Measurements from ENCODE around the gene NF1.
"Not testable (repeated sequence)": the region's sequence is repeated elsewhere in the genome, so short reads cannot be mapped to it uniquely, and the experiment has no call there.

NF1 gene

DNA sequence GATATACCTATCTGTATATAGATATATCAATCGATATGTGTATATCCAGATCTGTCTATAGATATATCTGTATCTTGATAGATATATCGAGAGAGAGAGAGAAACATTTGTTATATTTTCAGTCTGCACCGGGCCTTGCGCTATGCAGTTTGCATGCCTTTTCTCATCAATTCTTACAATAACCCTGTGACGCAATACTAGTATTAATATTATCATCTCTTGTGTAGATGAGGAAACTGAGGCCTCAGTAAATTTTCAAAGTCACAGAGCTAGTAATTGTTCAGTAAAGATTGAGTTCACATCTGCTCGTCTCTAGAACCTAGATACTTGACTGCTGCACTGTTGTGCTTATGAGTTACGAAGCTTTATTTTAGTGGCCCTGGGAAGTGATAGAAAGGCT is 77.6 kb downstream of the NF1 start:
- Mint-ChIP-seq H3K27ac (no peak overlapping the region), H3K4me1 (no peaks in the 10 kb centered on the region), H3K36me3 (ENCODE audit: low read depth) (peaks cover 59% of the 10 kb centered on the region), H3K27me3 (ENCODE audit: low read depth) (no peaks in the 10 kb centered on the region), H3K4me3 (no peak overlapping the region), H3K9me3 (peaks cover 3% of the 10 kb centered on the region)
- TF ChIP-seq, protein P1, sequence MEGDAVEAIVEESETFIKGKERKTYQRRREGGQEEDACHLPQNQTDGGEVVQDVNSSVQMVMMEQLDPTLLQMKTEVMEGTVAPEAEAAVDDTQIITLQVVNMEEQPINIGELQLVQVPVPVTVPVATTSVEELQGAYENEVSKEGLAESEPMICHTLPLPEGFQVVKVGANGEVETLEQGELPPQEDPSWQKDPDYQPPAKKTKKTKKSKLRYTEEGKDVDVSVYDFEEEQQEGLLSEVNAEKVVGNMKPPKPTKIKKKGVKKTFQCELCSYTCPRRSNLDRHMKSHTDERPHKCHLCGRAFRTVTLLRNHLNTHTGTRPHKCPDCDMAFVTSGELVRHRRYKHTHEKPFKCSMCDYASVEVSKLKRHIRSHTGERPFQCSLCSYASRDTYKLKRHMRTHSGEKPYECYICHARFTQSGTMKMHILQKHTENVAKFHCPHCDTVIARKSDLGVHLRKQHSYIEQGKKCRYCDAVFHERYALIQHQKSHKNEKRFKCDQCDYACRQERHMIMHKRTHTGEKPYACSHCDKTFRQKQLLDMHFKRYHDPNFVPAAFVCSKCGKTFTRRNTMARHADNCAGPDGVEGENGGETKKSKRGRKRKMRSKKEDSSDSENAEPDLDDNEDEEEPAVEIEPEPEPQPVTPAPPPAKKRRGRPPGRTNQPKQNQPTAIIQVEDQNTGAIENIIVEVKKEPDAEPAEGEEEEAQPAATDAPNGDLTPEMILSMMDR (IDR thresholded peaks at IDR 0.05; ENCODE audit: unreplicated experiment in 3 of 3): no peak

DNA sequence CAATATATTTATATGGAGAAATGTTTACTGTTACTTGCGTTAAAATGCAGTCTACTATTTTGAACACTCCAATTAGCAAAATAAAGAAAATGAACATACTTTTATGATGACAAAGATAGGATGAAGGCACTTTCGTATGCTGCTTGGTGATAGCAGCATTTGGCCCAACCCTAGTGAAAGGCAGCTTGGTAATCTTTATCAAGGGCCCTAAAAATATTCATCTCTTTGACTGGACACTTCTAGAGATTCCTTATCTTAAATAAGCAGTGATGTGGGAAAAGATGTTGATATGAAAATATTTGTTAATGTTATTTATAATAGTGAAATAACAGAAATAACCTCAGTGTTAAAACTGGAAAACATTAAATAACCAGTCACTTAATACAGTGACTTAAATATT is 79.4 kb downstream of the NF1 start:
- no peaks in the 10 kb centered on the region for H3K4me1 Mint-ChIP-seq
- H3K4me3 Mint-ChIP-seq: no peak overlapping the region
- H3K27me3 Mint-ChIP-seq (ENCODE audit: low read depth): no peaks in the 10 kb centered on the region
- H3K27ac Mint-ChIP-seq: no peak overlapping the region
- H3K9me3 Mint-ChIP-seq: peaks cover 3% of the 10 kb centered on the region
- peaks cover 70% of the 10 kb centered on the region for H3K36me3 Mint-ChIP-seq (ENCODE audit: low read depth)
- TF ChIP-seq, protein P1 (IDR thresholded peaks at IDR 0.05; ENCODE audit: unreplicated experiment in 3 of 3): no peak

DNA sequence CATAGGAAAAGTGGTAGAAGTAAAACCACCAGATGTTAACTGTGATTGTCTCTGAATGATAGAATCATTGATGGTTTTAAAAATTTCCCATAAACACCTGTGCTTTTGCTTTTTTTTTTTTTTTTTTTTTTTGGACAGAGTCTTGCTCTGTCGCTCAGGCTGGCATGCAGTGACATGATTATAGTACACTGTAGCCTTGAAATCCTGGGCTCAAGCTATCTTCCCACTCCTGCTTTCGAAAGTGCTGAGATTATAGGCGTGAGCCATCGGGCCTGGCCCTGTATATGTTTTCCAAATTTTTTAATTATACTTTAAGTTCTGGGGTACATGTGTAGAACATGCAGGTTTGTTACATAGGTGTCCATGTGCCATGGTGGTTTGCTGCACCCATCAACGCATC is 80.5 kb downstream of the NF1 start:
- peaks cover 3% of the 10 kb centered on the region for H3K9me3 Mint-ChIP-seq
- no peak overlapping the region for H3K4me3 Mint-ChIP-seq
- no peak overlapping the region for H3K27ac Mint-ChIP-seq
- peaks cover 62% of the 10 kb centered on the region for H3K36me3 Mint-ChIP-seq (ENCODE audit: low read depth)
- TF ChIP-seq, protein P1 (IDR thresholded peaks at IDR 0.05; ENCODE audit: unreplicated experiment in 3 of 3): no peak
- no peaks in the 10 kb centered on the region for H3K27me3 Mint-ChIP-seq (ENCODE audit: low read depth)
- no peaks in the 10 kb centered on the region for H3K4me1 Mint-ChIP-seq

DNA sequence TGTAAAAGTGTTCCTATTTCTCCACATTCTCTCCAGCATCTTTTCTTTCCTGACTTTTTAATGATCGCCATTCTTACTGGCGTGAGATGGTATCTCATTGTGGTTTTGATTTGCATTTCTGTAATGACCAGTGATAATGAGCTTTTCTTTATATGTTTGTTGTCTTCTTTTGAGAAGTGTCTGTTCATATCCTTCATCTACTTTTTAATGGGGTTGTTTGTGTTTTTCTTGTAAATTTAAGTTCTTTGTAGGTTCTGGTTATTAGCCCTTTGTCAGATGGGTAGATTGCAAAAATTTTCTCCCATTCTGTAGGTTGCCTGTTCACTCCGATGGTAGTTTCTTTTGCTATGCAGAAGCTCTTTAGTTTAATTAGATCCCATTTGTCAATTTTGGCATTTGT is 81.4 kb downstream of the NF1 start:
- H3K36me3 Mint-ChIP-seq (ENCODE audit: low read depth): peaks cover 59% of the 10 kb centered on the region
- H3K27me3 Mint-ChIP-seq (ENCODE audit: low read depth); H3K9me3 Mint-ChIP-seq; H3K4me3 Mint-ChIP-seq; H3K27ac Mint-ChIP-seq; H3K4me1 Mint-ChIP-seq: not testable (repeated sequence)

DNA sequence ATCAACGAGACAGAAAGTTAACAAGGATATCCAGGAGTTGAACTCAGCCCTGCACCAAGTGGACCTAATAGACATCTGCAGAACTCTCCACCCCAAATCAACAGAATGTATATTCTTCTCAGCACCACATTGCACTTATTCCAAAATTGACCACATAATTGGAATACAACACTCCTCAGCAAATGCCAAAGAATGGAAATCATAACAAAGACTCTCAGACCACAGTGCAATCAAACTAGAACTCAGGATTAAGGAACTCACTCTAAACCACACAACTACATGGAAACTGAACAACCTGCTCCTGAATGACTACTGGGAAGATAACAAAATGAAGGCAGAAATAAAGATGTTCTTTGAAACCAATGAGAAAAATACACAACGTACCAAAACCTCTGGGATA is 84.2 kb downstream of the NF1 start:
- peaks cover 66% of the 10 kb centered on the region for H3K36me3 Mint-ChIP-seq (ENCODE audit: low read depth)
- not testable (repeated sequence) for H3K4me1 Mint-ChIP-seq; H3K27me3 Mint-ChIP-seq (ENCODE audit: low read depth); H3K4me3 Mint-ChIP-seq; H3K9me3 Mint-ChIP-seq; H3K27ac Mint-ChIP-seq

DNA sequence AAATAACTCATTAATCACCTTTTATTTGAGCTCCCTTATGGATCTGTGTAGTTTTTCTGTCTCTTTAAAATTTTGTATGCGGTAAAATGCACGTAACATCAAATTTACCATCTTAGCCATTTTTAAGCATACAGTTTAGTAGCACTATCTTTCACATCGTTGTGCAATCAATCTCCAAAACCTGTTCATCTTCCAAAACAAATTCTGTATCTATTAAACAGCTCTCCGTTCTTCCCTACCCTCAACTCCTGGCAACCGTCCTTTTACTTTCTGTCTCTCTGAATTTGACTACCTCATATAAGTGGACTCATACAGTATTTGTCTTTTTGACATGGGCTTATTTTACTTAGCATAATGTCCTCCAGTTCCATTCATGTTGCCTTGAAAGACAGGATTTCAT is 100.5 kb downstream of the NF1 start:
- Mint-ChIP-seq H3K27ac (no peak overlapping the region), H3K36me3 (ENCODE audit: low read depth) (peaks cover 56% of the 10 kb centered on the region), H3K9me3 (peaks cover 3% of the 10 kb centered on the region), H3K27me3 (ENCODE audit: low read depth) (no peaks in the 10 kb centered on the region), H3K4me1 (no peaks in the 10 kb centered on the region), H3K4me3 (no peak overlapping the region)
- TF ChIP-seq, protein P1 (IDR thresholded peaks at IDR 0.05; ENCODE audit: unreplicated experiment in 3 of 3): no peak

DNA sequence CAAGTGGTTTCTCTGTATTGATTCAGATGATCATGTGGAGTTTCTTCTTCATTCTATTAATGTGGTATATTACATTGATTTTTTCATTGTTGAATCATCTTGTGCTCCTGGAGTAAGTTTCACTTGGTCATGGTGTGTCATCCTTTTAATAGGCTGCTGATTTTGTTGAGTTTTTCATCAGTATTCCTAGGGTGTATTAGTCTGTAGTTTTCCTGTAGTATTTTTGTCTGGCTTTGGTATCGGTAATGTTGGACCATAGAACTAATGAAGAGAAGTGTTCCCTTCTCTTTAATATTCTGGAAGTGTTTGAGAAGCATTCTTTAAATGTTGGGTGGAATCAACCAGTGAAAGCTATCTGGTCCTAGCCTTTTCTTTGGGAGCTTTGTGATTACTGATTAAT is 103.2 kb downstream of the NF1 start:
- H3K4me1 Mint-ChIP-seq: no peaks in the 10 kb centered on the region
- peaks cover 41% of the 10 kb centered on the region for H3K36me3 Mint-ChIP-seq (ENCODE audit: low read depth)
- no peaks in the 10 kb centered on the region for H3K27me3 Mint-ChIP-seq (ENCODE audit: low read depth)
- no peak overlapping the region for H3K27ac Mint-ChIP-seq
- no peak overlapping the region for H3K4me3 Mint-ChIP-seq
- H3K9me3 Mint-ChIP-seq: peaks cover 3% of the 10 kb centered on the region
- TF ChIP-seq, protein P1 (IDR thresholded peaks at IDR 0.05; ENCODE audit: unreplicated experiment in 3 of 3): no peak

DNA sequence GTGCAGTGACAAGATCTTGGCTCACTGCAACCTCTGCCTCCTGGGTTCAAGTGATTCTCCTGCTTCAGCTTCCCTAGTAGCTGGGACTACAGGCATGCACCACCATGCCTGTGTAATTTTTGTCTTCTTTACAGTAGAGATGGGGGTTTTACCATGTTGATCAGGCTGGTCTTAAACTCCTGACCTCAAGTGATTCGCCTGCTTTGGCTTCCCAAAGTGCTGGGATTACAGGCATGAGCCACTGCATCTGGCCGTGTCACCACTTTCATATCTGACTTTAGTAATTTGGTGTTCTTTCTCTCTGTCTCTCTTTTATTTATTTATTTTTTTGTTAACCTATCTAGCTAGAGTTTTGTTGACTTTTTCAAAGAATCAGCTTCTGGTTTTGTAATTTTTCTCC is 103.9 kb downstream of the NF1 start:
- H3K27ac Mint-ChIP-seq; H3K4me1 Mint-ChIP-seq; H3K9me3 Mint-ChIP-seq; H3K4me3 Mint-ChIP-seq; H3K27me3 Mint-ChIP-seq (ENCODE audit: low read depth): not testable (repeated sequence)
- peaks cover 37% of the 10 kb centered on the region for H3K36me3 Mint-ChIP-seq (ENCODE audit: low read depth)
